Stimulated activated CD4-positive, alpha-beta T cell treated with anti-CD3 and anti-CD28 coated beads, Interleukin-2, amount 100 ng/mL, for 24 hours (primary cell): ENCODE data around the gene FRMPD3.
A peak's percentile ranks its signal among the peaks of the same experiment; 100 is the strongest.
"Not testable (repeated sequence)": the region's sequence is repeated elsewhere in the genome, so short reads cannot be mapped to it uniquely, and the experiment has no call there.

ENCODE experiments used
- DNase-seq, 2 donors: peaks; one replicate each; pipeline ENCODE4 v3.0.0-alpha.2; 2020

Gene FRMPD3

DNA sequence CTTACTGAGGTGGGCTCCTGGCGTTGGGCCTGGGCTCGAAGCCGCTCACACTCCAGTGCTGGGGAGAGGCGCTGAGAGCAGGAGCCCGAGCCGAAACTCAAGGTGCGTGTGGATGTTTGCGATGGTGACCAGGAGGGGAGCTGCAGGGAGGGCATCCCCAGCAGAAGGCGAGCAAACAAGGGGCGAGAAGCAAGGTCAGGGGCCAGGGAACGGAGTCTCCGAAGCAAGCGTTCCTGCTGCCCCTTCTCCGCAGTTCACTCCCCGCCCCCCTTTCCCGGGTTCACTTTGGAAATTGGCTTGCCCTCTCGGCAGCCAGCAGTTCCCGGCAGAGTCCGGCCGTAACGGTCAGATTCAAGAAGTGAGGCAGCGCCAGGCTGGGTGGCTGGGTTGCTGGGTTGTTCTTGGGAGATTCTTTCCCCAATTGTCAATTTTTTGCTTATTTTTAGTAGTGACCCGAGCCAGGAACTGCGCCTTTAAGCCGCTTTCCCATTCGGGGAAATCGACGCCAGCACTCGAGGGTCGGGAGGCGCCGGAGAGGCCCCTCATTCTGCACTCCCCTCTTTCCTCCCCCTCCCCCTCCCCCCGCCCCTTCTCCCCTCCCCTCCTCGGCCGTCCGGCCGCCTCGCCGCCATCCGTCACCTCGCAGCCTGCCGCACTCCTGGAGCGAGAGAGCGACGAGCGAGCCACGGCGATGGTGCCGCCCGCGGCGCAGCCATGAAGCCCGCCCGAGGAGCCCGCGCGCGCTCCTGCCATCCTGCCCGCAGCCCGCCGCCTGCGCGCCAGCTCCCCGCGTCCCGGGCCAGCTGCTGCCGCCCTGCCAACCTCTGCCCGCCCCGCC is at the start of gene FRMPD3:
Gene FRMPD3, plus strand, starts transcription at position 655 of the 838 bp plus-strand sequence. CDS start 76,937 bp downstream, outside the sequence.
- peak in 1 of 2 donors; percentile 12 for DNase-seq

DNA sequence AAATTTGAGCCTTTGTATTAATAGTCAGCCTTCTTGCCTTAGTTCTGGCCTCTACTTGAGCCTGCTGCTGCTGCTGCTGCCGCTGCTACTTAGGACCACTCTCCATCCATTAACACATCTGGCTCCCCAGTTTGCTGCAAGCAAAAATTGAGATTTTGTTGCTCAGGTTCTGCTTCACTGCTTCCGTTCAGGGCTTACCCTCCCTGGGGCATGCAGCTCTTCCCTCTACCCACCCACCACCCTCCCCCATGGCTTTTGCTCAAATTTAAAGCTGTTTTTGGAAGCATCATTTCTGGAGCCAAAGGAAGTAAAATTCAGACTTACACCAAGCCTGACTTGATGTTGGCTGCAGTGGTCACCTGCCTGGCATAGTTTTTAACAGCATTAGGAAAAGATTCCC is 28.9 kb upstream of the FRMPD3 start:
- no peak for DNase-seq

DNA sequence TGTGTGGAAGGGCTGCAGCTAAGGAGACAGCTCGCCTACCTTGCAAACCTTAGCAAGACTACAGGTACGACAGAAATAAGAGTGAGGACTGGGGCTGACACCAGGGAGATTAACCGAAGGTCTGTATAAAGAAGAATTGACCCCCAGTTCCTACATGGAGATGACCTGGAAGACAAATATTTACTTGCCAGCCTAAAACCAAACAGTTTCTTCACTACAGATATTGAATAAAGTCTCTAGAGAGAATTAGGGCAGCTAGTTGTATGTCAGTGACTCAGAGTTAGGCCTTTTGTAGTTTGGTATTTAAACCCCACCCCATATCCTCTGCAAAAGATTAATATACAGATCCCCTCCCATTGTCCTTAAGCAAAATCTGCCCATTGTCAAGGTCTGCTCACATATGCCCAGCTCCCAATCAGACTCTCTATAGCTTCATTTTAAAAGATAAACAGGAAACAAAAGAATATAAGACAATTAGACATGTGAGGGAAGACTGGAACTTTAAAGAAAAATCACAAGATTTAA is 28.1 kb upstream of the FRMPD3 start:
- DNase-seq = no peak

DNA sequence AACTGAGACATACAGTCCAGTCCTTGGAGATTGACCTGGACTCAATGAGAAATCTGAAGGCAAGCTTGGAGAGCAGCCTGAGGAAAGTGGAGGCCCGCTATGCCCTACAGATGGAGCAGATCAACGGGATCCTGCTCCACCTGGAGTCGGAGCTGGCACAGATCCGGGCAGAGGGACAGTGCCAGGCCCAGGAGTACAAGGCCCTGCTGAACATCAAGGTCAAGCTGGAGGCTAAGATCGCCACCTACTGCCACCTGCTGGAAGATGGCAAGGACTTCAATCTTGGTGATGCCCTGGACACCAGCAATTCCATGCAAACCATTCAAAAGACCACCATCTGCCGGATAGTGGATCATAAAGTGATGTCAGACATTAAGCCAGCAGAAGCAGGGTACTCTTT is 20.4 kb upstream of the FRMPD3 start:
- DNase-seq = peak; percentile 35 to 40

DNA sequence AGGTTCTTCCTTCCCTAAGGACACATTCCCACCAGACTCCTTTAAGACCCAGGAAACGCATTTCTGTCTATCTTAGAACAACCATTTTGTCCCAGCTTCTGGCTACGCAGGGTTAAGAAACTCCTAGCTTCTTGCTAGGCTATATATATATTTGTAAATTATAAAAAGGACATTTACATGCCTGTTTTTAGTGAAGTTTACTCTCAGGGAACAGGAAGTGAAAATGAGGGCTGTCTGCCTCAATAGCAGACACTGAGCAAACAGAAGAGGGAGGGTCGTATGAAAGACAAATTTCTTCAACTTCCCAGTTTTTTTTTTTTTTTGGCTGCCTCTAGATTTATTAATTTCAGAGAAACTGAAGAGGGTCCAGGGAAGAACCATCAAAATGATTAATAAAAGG is 9.3 kb upstream of the FRMPD3 start:
- DNase-seq = no peak

DNA sequence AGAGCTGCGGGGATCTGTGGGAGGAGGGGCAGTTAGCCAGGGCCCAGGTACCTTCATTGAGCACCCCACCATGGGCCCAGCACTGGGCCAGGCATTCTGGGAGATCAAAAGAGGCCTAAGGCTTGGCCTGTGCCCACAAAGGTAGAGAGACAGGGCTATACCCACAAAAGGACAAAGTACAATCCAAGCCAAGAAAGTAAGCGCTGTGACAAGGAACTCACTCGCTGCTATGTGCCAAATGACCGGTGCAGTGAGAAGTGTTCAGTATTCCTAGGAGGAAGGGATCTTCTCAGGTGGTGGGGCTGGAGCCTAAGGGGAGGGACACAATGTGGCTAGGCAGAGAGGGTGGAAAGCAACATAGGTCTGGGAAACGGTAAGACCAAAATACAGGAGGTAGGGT is 8.8 kb upstream of the FRMPD3 start:
- DNase-seq = no peak

DNA sequence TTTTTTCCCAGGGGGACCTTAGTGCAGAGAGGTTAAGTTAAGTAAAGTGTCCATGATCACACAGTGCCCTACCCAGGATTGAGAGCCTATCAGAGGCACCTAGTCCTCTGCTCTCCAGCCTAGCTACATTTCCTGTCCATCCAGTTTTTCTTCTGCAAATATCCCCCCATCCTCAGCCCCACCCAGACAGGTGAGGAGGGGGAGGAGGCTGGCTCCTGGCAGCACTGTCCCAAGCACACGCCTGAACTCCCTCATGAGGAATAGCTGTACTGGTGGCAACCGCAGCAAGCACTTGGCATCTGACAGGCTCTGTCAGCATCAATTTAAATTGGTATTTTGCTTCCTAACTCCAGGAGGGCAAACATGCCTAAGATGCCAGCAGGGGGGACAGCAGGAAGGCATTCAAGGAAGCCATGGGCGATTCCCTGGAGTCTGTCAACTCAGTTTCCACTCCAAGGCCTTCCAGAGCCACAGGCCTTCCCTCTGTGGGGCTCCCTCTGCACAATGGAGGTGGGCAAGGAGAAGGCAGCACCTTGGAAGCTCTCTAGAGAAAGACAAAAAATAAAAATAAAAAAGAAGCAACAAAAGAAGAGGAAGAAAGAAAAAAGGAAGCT is 6.4 kb upstream of the FRMPD3 start:
- DNase-seq = no peak

DNA sequence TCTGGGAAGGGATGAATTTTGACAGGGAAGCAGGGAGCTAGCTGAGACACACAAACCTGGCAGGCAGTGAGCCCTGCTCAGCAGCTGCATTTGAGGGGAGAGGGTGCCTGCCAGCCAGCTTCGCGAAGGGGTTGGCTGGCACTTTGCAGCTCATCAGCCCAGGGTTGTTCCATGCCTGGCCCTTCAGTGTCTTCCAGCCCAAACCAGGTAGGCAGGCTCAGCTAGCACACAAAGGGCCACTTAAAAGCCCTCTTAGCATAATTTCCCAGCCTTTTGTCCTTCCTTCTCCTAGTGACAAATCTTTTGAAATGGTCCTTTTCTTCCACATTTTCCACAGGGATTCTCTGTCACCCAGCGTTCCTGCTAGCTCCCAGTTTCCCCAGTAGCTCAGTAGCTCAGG is 4.3 kb upstream of the FRMPD3 start:
- no peak for DNase-seq

DNA sequence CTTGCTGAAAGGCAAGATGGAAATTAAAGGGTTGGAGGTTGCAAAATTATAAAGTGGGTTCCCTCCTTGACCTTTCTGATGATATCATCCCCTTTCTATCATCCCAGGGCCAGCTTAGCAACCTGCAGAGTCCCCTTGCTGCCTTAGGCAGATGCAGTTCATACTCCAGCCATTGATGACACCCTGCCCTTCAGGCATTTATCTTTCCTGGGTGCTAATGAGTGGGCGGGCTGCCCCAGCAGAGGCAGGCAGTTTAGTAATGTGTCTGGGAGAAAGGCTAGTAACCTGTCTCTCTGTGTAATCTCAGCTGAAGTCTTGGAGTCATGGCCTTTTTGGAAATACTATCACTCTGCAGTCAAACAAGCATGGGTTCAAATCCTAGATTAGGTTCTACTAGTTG is 3.8 kb upstream of the FRMPD3 start:
- DNase-seq = no peak

DNA sequence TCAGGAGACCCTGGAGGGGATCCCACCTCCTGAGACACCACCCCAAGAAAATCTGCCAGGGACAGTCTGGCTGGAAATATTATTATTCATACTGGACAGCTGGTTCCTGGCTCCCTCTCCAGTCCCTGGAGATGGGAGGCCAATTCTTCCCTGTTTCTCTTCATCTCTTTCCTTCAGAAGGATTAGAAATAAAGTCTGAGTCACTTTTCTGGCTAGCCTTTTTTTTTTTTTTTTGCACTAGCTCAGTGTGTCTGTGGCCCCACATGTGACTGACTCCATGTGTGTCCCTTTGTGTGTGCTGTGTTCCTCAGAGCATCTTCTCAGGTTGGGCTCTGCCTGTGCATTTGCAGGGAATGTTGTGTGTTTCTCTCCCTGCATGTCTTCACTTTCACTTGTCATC is 1.8 kb upstream of the FRMPD3 start:
- DNase-seq = no peak

DNA sequence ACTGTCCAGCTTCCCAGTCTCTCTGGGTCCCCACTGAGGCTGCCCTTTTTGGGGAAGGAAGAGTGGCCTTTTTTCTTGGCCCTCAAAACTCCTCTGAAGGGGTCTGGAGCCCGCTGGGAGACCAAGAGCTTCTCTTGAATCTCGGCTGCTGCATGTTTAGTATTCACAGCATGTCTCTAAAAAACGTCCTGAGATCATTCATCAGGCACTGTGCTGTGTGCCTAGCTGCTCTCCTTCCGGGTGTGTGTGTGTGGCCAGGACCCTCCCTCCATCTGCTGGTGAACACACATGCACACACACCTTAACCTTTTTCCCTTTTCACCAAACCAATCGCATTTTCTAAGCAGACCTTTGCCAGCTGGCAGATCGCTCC is 841 bp upstream of the FRMPD3 start:
- no peak for DNase-seq

DNA sequence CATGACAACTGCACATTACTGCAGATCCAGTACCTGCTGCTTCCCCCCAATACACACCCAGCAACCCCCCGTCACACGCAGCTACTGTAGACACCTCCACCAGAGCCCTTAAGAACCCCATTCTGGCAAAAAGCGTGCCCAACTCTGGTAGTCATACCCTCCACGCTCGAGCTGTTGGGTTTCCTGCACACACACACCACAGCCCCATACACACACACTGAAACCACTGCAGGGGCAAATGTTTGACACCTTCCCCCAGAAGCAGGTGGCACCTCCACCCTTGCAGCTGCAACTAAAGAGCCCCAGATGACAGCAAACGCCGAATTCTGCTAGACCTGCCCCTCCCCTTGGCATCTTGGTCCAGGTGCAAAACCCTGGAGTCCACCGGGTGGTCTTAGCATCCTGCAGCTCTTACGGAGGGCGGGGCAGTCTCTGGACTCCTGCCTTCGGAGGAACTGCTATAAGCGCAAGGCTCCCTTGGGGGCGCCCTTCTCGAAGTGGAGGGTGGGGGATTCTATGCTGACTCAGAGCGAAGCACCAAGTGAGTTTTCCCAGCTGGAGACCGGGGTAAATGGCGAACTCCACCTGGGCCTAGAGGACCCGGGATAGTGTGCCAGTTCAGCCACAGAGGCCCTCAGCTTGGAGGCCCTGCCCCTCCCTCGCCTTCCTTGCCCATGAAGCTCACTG is 1.5 kb downstream of the FRMPD3 start:
- peak in 1 of 2 donors; percentile 26 for DNase-seq

DNA sequence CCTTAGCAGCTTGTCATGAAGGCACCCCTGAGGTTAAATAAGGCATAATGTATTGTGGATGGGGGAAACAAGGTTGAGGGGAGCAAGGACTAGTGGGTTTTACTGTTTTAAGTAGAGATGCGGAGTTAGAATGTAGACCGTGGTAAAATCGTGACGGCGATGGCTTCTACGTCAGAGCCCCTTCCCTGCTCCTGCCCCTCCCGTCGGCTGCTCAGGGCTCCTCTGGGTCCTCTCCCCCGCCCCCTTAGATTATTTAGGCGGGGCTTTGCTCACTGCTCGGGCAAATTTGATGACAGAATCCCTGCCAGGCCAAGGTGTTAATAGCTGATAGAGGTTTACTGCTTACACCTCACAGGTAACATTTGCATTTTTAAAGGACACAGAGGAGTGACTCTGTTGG is 2.3 kb downstream of the FRMPD3 start:
- no peak for DNase-seq

DNA sequence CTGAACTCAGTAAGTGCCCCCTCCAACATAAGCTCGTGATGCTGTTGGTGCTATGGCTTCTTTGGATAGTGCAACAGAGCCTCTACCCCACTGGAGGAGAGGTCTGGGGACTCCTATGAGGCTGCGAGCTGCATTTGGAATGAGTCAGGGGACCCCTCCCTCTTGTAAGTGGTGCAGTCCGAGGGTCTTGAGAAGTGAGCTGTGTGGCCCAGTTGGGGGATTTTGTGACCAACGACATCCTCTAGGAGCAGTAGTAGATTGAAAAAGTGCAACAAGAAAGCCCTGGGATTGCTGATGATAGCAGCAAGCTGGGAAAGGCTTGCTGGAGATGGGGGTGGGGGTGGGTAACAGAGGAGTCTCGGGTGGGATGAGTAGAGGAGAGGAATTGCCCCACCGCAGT is 3.1 kb downstream of the FRMPD3 start:
- no peak for DNase-seq

DNA sequence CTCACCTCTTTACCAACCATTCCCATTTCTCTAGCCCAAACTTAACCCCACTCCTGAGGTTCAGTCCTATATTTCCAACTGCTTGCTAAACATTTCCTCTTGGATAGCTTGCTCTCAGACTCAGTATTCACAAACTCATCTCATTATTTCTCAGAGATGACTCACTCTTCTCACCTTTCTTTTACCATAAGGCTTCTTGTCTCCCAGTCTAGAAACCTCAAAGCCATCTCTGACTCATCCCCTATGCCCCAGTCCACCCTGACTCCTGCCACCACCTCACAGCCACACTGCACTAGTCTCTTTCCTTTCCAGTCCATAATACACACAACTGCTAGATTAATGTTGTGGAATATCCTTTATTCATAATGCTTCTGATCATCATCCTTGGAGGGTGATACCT is 4.8 kb downstream of the FRMPD3 start:
- peak in 1 of 2 donors; percentile 31 for DNase-seq

DNA sequence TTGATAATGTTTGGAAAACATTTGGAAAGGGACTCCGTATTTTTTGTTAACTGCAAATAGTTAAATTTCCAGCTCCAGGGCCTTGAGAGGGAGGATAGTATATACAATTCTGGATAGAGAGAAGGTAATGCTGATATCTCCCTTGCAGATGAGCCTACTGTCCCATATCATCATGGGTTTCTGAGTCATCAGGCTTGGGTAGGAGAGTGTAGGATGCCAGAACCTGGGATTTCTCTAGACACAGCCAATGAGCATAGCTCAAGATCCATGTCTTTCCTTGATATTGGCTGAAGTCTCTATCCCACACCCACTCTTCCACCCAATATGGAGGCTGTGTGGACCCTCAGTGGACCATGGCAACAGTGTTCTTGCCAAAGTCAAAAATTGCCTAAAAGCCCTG is 7.8 kb downstream of the FRMPD3 start:
- no peak for DNase-seq

DNA sequence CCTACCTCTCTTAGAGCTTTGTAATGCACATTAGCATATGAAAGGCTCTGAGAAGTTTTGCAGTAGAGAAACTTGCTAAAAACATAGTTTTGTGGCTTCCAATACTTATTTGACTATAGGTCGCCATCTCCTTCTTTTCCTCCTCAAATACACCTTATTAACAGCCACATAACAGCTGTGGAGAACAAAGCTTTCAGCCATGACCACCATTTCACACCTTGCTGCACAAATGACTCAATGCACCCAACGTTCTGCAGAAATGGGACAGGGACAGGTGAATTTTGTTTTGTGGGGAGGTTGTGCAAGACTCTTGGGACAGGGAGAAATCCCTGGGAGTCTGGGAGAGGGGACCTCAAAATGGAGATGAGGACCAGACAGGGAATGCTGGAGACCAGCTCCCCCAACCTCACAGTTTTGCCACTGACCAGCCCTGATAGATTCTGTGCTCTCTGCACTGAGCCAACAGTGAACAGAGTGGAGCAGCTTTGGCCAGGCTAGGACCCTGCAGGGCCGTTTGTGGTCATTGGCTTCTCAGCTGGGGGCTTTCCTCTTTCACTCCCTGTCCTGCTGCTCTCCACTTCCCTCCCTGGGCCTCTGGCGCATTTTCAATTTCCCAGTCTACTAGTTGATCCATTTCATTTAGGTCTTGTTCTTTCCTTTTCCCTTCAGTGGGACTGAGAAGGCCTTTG is 16.6 kb downstream of the FRMPD3 start:
- DNase-seq = no peak

DNA sequence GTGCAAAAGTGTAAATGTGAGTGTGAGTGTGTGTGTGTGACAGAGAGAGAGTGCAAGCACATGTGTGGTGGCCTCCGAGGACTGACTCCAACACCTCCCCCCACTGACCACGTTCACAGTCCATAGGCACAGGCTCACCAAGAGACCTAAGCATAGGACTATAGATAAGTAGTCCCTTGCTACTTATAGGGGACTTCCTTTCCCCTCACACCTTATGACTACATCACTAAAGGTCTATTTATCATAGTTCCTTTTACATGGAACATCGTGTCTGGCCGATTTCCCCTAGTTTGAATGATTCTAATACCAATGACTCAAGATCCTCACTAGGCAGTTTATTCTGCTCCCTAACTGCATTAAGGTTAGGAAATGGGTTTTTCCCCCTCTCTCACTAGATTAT is 17.8 kb downstream of the FRMPD3 start:
- DNase-seq = no peak

DNA sequence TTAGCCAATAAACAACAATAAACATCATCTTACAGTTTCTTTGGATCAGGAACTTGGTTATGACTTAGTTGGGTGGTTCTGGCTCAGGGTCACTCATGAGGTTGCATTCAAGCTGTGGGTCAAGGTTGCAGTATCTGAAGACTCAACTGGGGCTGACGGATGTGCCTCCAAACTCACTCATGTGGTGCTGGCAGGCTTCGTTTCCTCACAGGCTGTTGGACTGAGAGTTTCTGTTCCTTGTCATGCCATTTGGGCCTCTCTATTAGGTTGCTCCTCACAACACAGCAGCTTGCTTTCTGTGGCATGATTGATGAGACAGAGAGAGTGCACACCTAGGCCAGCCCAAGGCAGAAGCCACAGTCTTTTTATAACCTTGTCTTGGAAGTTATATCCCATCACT is 20.7 kb downstream of the FRMPD3 start:
- DNase-seq = no peak

DNA sequence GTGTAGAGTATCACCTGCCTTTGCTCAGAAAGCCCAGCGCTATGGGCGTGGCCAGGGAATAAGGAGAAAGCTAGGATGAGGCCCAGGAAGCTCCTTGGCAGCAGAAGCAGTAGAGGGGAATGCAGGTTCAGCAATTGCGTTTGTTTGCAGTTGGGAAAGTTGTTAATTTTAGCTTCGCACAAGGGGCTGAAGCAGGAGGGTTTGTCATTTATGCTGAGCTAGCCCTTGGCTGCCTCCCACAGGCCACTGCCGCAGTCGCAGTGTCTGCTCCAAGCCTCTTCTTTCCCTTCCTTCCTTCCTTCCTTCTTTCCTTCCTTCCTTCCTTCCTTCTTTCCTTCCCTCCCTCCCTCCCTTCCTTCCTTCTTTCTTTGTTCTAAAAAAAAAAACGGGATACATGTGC is 21.5 kb downstream of the FRMPD3 start:
- DNase-seq = no peak

DNA sequence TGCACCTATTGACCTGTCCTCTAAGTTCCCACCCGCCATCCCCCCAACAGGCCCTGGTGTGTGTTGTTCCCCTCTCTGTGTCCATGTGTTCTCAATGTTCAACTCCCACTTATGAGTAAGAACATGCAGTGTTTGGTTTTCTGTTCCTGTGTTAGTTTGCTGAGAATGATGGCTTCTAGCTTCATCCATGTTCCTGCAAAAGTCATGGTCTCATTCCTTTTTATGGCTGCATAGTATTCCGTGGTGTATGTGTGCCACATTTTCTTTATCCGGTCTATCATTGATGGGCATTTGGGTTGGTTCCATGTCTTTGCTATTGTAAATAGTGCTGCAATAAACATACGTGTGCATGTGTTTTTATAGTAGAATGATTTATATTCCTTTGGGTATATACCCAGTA is 22.0 kb downstream of the FRMPD3 start:
- not testable (repeated sequence) for DNase-seq

DNA sequence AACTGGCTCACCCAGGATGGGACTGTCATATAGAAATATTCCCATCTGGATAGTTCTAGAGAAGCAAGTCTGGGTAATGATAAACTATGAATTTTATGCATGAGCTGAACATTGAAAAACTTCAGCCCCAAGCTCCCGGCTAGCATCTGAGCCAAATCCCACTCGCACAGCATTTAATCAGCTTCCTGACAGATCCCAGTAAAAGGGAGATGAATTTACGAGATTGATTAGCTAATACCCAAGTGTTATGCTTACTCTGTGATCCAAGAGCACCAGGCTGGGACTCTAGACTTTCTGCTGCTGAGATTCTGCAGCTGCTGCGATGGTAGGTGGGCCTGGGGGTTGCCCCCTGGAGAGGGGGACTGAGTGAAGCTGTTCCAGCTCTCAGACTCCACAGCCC is 28.0 kb downstream of the FRMPD3 start:
- no peak for DNase-seq

DNA sequence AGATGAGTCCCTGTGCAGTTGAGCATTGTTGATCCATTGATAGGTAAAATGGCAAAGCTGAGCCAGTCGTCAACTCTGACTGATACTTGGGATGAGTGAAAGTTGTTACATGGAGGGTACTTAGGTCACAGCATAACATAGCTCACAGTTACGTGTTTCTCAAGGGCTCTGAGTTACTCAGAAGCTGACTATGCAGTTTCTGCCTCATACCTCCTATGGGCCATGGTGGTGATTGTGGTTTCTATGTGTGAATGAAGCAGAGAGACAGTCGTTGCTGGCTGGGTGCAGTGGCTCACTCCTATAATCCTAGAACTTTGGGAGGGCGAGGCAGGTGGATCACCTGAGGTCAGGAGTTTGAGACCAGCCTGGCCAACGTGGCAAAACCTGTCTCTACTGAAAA is 30.8 kb downstream of the FRMPD3 start:
- no peak for DNase-seq
